RWPE1 (cell line): ENCODE results near the gene LZTR1.
A peak's percentile ranks its signal among the peaks of the same experiment; 100 is the strongest.

ENCODE experiments used
- CTCF ChIA-PET: fragments of 350-600 bp; sonication (Branson Sonifier 250); formaldehyde crosslinking; extraction: SDS; loops from one replicate; lab custom pipeline; 2021; lab: Yijun Ruan, JAX
- POLR2A ChIA-PET: fragments of 400-600 bp; formaldehyde crosslinking; extraction: SDS; loops from one replicate; lab custom pipeline; 2020; ENCODE audit warnings: antibody characterized with exemption; ENCODE audit not compliant: low non-redundant PET; lab: Yijun Ruan, JAX
- DNase-seq: peaks from one replicate; pipeline ENCODE4 v3.0.0; 2012; ENCODE audit warnings: low spot score
- H3K27ac ChIP-seq: fragments of 450-650 bp; 2 replicates; pipeline ENCODE4 v1.5.1; 2017
- TF ChIP-seq, protein P1 (sequence below): fragments of 450-650 bp; conservative IDR thresholded peaks from 2 replicates; pipeline ENCODE4 v1.5.1; 2017; ENCODE audit warnings: low read depth, mild to moderate bottlenecking

The LZTR1 gene

GRCh38 chr22:21025763-21026755 is 44.0 kb downstream of the LZTR1 start:
- ChIA-PET CTCF (no interaction called here), POLR2A (no interaction called here)
- no peak for DNase-seq
- peak overlapping the region; percentile 95 for H3K27ac ChIP-seq
- TF ChIP-seq, protein P1, sequence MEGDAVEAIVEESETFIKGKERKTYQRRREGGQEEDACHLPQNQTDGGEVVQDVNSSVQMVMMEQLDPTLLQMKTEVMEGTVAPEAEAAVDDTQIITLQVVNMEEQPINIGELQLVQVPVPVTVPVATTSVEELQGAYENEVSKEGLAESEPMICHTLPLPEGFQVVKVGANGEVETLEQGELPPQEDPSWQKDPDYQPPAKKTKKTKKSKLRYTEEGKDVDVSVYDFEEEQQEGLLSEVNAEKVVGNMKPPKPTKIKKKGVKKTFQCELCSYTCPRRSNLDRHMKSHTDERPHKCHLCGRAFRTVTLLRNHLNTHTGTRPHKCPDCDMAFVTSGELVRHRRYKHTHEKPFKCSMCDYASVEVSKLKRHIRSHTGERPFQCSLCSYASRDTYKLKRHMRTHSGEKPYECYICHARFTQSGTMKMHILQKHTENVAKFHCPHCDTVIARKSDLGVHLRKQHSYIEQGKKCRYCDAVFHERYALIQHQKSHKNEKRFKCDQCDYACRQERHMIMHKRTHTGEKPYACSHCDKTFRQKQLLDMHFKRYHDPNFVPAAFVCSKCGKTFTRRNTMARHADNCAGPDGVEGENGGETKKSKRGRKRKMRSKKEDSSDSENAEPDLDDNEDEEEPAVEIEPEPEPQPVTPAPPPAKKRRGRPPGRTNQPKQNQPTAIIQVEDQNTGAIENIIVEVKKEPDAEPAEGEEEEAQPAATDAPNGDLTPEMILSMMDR = no peak

GRCh38 chr22:21026783-21027692 is 44.9 kb downstream of the LZTR1 start:
- CTCF ChIA-PET = no interaction called here
- TF ChIP-seq, protein P1 = no peak

GRCh38 chr22:21028277-21029251 is 46.5 kb downstream of the LZTR1 start:
- ChIA-PET CTCF (no interaction called here), POLR2A (no interaction called here)
- TF ChIP-seq, protein P1 = no peak
- H3K27ac ChIP-seq = peak overlapping the region; percentile 95
- DNase-seq = no peak

More at GRCh38 chr22:21026783-21027692, 44.9 kb downstream of the LZTR1 start:
- H3K27ac ChIP-seq = peak overlapping the region; percentile 95
- POLR2A ChIA-PET = no interaction called here
- DNase-seq = no peak

DNA sequence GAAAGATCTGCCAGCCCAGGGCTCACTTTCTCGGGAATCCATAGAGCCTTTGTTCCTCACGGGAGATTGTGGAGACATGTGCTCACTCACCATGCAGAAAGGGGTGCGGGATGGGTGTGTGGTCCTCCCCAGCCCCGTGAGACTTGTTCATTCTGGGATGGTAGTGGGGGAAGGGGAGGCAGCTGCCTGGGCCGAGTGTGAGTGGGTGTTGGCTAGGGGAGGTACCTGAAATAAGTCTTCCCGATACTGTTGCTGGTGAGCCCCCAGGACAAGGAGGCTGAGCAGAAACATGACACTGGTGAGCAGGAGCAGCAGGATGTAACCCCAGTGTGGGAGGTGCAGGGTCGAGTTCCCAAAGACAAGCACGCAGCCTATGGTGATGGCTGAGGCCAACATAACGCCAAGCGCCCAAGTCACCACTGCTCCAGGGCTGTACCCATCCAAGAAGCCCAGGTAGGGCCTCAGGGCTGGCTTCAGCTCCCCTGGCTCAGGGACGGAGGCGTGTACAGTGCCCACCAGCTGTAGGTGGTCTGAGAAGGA is 47.5 kb downstream of the LZTR1 start:
- CTCF ChIA-PET = no interaction called here
- DNase-seq = no peak
- H3K27ac ChIP-seq = peak overlapping the region; percentile 95

GRCh38 chr22:21030032-21030431 is 47.9 kb downstream of the LZTR1 start:
- CTCF ChIA-PET = no interaction called here
- no peak for DNase-seq
- peak overlapping the region; percentile 95; the same call in 1 of the 2 replicates for H3K27ac ChIP-seq
- TF ChIP-seq, protein P1 = no peak
- POLR2A ChIA-PET = no interaction called here

More for the DNA sequence above, 47.5 kb downstream of the LZTR1 start:
- TF ChIP-seq, protein P1 = no peak
- POLR2A ChIA-PET = no interaction called here
